A549 (cell line): ENCODE data around the gene RDH5.

Experiments used
- CEBPB ChIP-seq, 2 experiments: fragments of >200 bp in 1 of 2; sonication (Bioruptor Twin) in 1 of 2; formaldehyde crosslinking in 1 of 2; IDR thresholded peaks; 2 replicates each; pipeline ENCODE4 v1.6.1; 2012 to 2016
- CTCF ChIP-seq: fragments of >200 bp; sonication (Bioruptor Twin); formaldehyde crosslinking; IDR thresholded peaks from 3 replicates; pipeline ENCODE4 v1.5.1; 2016
- MAFK ChIP-seq: fragments of 450-650 bp; IDR thresholded peaks from 2 replicates; pipeline ENCODE4 v1.6.1; 2014; ENCODE audit not compliant: partially characterized antibody
- POLR2A ChIP-seq: IDR thresholded peaks from 2 replicates; pipeline ENCODE4 v1.6.1; 2012; ENCODE audit warnings: mild to moderate bottlenecking, low read length
- TF ChIP-seq, protein P1 (sequence below): fragments of 200-600 bp; sonication (generic); IDR thresholded peaks from 2 replicates; pipeline ENCODE4 v1.6.1; 2016; ENCODE audit warnings: antibody characterized with exemption, mild to moderate bottlenecking, moderate library complexity
- TF ChIP-seq, protein P2 (sequence below): fragments of 450-650 bp; IDR thresholded peaks from 2 replicates; pipeline ENCODE4 v1.6.1; 2014; ENCODE audit warnings: antibody characterized with exemption

DNA sequence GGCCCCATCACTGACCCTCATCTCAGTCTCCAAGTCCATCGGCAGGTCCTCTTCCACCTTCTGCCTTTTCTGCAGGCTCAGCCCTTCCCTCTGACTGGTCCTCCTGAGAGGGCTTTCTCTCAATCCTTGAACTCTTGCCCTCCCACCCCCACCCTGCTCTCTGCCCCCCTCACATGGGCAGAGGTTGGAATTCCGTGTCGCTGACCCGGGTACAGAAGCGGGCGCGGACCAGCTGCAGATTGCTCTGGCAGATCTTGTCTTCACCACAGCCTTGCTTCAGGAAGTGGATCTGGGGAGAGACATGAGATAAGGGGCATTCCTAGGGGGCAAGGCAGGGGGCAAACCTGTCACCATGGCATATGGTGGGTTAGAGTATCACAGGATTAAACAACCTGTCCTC, 24.8 kb upstream of the RDH5 start:
- TF ChIP-seq POLR2A (no peak), CTCF (no peak), MAFK (no peak), CEBPB (IDR thresholded peaks at IDR 0.05) (no peak)
- TF ChIP-seq, protein P1, sequence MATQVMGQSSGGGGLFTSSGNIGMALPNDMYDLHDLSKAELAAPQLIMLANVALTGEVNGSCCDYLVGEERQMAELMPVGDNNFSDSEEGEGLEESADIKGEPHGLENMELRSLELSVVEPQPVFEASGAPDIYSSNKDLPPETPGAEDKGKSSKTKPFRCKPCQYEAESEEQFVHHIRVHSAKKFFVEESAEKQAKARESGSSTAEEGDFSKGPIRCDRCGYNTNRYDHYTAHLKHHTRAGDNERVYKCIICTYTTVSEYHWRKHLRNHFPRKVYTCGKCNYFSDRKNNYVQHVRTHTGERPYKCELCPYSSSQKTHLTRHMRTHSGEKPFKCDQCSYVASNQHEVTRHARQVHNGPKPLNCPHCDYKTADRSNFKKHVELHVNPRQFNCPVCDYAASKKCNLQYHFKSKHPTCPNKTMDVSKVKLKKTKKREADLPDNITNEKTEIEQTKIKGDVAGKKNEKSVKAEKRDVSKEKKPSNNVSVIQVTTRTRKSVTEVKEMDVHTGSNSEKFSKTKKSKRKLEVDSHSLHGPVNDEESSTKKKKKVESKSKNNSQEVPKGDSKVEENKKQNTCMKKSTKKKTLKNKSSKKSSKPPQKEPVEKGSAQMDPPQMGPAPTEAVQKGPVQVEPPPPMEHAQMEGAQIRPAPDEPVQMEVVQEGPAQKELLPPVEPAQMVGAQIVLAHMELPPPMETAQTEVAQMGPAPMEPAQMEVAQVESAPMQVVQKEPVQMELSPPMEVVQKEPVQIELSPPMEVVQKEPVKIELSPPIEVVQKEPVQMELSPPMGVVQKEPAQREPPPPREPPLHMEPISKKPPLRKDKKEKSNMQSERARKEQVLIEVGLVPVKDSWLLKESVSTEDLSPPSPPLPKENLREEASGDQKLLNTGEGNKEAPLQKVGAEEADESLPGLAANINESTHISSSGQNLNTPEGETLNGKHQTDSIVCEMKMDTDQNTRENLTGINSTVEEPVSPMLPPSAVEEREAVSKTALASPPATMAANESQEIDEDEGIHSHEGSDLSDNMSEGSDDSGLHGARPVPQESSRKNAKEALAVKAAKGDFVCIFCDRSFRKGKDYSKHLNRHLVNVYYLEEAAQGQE, result no peak
- TF ChIP-seq, protein P2, sequence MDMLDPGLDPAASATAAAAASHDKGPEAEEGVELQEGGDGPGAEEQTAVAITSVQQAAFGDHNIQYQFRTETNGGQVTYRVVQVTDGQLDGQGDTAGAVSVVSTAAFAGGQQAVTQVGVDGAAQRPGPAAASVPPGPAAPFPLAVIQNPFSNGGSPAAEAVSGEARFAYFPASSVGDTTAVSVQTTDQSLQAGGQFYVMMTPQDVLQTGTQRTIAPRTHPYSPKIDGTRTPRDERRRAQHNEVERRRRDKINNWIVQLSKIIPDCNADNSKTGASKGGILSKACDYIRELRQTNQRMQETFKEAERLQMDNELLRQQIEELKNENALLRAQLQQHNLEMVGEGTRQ, result no peak
